Esophagus muscularis mucosa (tissue), 4 donors: Measurements from ENCODE around the gene PRPF6. TPM values are rescaled to one million over a fixed set of nuclear protein-coding genes. Genes with fewer than 3 reads are reported as not detected.

Experiments used
- DNase-seq: peaks from one replicate; pipeline ENCODE4 v3.0.0-alpha.2; 2017; ENCODE audit errors: extremely low spot score
- H3K27ac ChIP-seq, 4 donors: fragments of 200-600 bp; sonication (generic); replicated peaks in 1 of 4; 1 replicate in 3 of 4; 2 replicates in 1 of 4; pipeline ENCODE4 v1.5.1; 2016 to 2019; ENCODE audit warnings: mild to moderate bottlenecking in 1 of 4
- H3K27me3 ChIP-seq, 4 donors: fragments of 200-600 bp; sonication (generic); one replicate each; pipeline versions ENCODE4 v1.5.1 to v1.6.0; 2016 to 2019
- H3K36me3 ChIP-seq, 4 donors: fragments of 200-600 bp; sonication (generic); one replicate each; pipeline ENCODE4 v1.5.1; 2016 to 2019
- H3K4me1 ChIP-seq, 4 donors: fragments of 200-600 bp; sonication (generic); one replicate each; pipeline ENCODE4 v1.5.1; 2016 to 2019
- H3K4me3 ChIP-seq, 4 donors: fragments of 200-600 bp; sonication (generic); 1 replicate in 2 of 4; 2 replicates in 2 of 4; pipeline ENCODE4 v1.5.1; 2016 to 2019; ENCODE audit warnings: mild to moderate bottlenecking in 4 of 4, moderate library complexity in 1 of 4
- H3K9me3 ChIP-seq, 4 donors: fragments of 200-600 bp; sonication (generic); 1 replicate in 3 of 4; 2 replicates in 1 of 4; pipeline ENCODE4 v1.5.1; 2016 to 2019
- CTCF ChIP-seq, 3 experiments: fragments of 200-600 bp in 2 of 3; fragments of 450-650 bp in 1 of 3; sonication (generic) in 2 of 3; IDR thresholded peaks; one replicate each; pipeline ENCODE4 v1.5.1; 2017 to 2019; ENCODE audit warnings: antibody characterized with exemption in 3 of 3, mild to moderate bottlenecking in 2 of 3, moderate library complexity in 1 of 3
- EP300 ChIP-seq: sonication (generic); formaldehyde crosslinking; IDR thresholded peaks from one replicate; pipeline ENCODE4 v1.6.1; 2017; ENCODE audit warnings: antibody characterized with exemption
- POLR2A ChIP-seq: fragments of 450-650 bp; IDR thresholded peaks from one replicate; pipeline ENCODE4 v1.6.1; 2017; ENCODE audit warnings: antibody characterized with exemption, moderate library complexity, mild to moderate bottlenecking, low read depth
- POLR2AphosphoS5 ChIP-seq, 2 donors: sonication (generic); formaldehyde crosslinking; IDR thresholded peaks; one replicate each; pipeline ENCODE4 v1.6.1; 2017; ENCODE audit warnings: antibody characterized with exemption in 2 of 2
- WGBS: methylation state at CpG from one replicate; pipeline ENCODE4 v1.1.5; 2018; 5-methylcytosine and 5-hydroxymethylcytosine counted together
- intact Hi-C: fragments of 100-400 bp; cut with DNase I; formaldehyde crosslinking; loops from one replicate; pipeline ENCODE4 v1.15.1; 2023
- total RNA-seq, 4 donors: library from RNA; depleted of rRNA; stranded (reverse); fragments of >200 nt; gene quantifications; one replicate each; pipeline versions ENCODE4 v1.1.0 to v1.2.1, GENCODE V29; 2016

The PRPF6 gene
- total RNA-seq, 4 donors from 2014 or later = 46.1 to 64.9 (median 58.7) TPM

GRCh38 chr20:64056639-64056888 lies 75.6 kb downstream of the PRPF6 start:
- Histone ChIP-seq H3K27me3 (peaks cover 0 to 67% (median 8%) of the 10 kb centered on the region in 4 donors), H3K36me3 (no peaks in the 10 kb centered on the region), H3K9me3 (no peaks in the 10 kb centered on the region), H3K4me3 (peak overlapping the region in 1 of 4 donors; percentile 45), H3K27ac (peak overlapping the region; percentile 42 to 76 (median 72)), H3K4me1 (peaks cover 27 to 48% (median 44%) of the 10 kb centered on the region in 4 donors)
- no peak for DNase-seq
- no peak for TF ChIP-seq POLR2AphosphoS5 (IDR thresholded peaks at IDR 0.05)
- no peak for TF ChIP-seq EP300
- no peak for TF ChIP-seq POLR2A
- TF ChIP-seq CTCF (IDR thresholded peaks at IDR 0.05) = no peak
- intact Hi-C loops = no loop called here
- 33% methylated on average over 7 of the region's 7 CpGs for WGBS

GRCh38 chr20:64056889-64057627 lies 76.1 kb downstream of the PRPF6 start:
- TF ChIP-seq POLR2AphosphoS5 (IDR thresholded peaks at IDR 0.05) = peak in 1 of 2 donors; percentile 22
- TF ChIP-seq CTCF (IDR thresholded peaks at IDR 0.05) = no peak
- no peak for TF ChIP-seq POLR2A
- no peak for TF ChIP-seq EP300
- WGBS = 55% methylated on average over 26 of the region's 39 CpGs
- peak overlapping the region; percentile 14 to 45 (median 16) for H3K4me3 ChIP-seq
- DNase-seq = no peak
- peaks cover 27 to 49% (median 44%) of the 10 kb centered on the region in 4 donors for H3K4me1 ChIP-seq
- H3K27ac ChIP-seq = peak overlapping the region; percentile 42 to 76 (median 72)
- no peaks in the 10 kb centered on the region for H3K9me3 ChIP-seq
- H3K27me3 ChIP-seq = peaks cover 0 to 62% (median 6%) of the 10 kb centered on the region in 4 donors
- intact Hi-C loops = no loop called here
- no peaks in the 10 kb centered on the region for H3K36me3 ChIP-seq

- no peaks in the 10 kb centered on the region for H3K36me3 ChIP-seq
- H3K4me1 ChIP-seq = peaks cover 28 to 48% (median 43%) of the 10 kb centered on the region in 4 donors
- peak overlapping the region; percentile 42 to 76 (median 72) for H3K27ac ChIP-seq
- peak overlapping the region; percentile 14 to 45 (median 16) for H3K4me3 ChIP-seq
- no peaks in the 10 kb centered on the region for H3K9me3 ChIP-seq
- intact Hi-C loops = no loop called here
- WGBS = 60% methylated on average over 16 of the region's 33 CpGs
- peak; percentile 60 to 92 (median 64) for TF ChIP-seq CTCF (IDR thresholded peaks at IDR 0.05)
- TF ChIP-seq EP300 = no peak
- H3K27me3 ChIP-seq = peaks cover 0 to 54% (median 4%) of the 10 kb centered on the region in 4 donors
- no peak for DNase-seq
Observed at GRCh38 chr20:64057628-64058498, 76.9 kb downstream of the PRPF6 start.

GRCh38 chr20:64058536-64058935 lies 77.6 kb downstream of the PRPF6 start:
- TF ChIP-seq POLR2AphosphoS5 (IDR thresholded peaks at IDR 0.05) (no peak), EP300 (no peak), CTCF (IDR thresholded peaks at IDR 0.05) (no peak), POLR2A (no peak)
- WGBS = 87% methylated on average over 11 of the region's 12 CpGs
- H3K36me3 ChIP-seq = no peaks in the 10 kb centered on the region
- peaks cover 0 to 47% (median 2%) of the 10 kb centered on the region in 4 donors for H3K27me3 ChIP-seq
- peaks cover 23 to 44% (median 39%) of the 10 kb centered on the region in 4 donors for H3K4me1 ChIP-seq
- no peak for DNase-seq
- H3K9me3 ChIP-seq = no peaks in the 10 kb centered on the region
- intact Hi-C loops = no loop called here
- no peak overlapping the region for H3K27ac ChIP-seq
- no peak overlapping the region for H3K4me3 ChIP-seq
